ENCODE results near the gene FOXJ3.

- TF ChIP-seq CTCF (IDR thresholded peaks at IDR 0.05) (no peak), REST (IDR thresholded peaks at IDR 0.05; ENCODE audit: insufficient read depth in 1 of 2, low read depth in 2 of 2, low read length in 1 of 2) (no peak), POLR2AphosphoS5 (IDR thresholded peaks at IDR 0.05; ENCODE audit: low read depth, low read length) (no peak)
These were observed 36.0 kb upstream of the FOXJ3 start for GRCh38 chr1:42370876-42371549.
